Erythroblast (primary cell): Measurements from ENCODE around the gene TBC1D25.

Experiments
- GATA1 ChIP-seq: IDR thresholded peaks from 2 replicates; pipeline ENCODE4 v1.6.1; 2011; ENCODE audit warnings: low read depth, mild to moderate bottlenecking, control low read depth, low read length, moderate library complexity
- POLR2A ChIP-seq: IDR thresholded peaks from 2 replicates; pipeline ENCODE4 v1.6.1; 2011; ENCODE audit warnings: mild to moderate bottlenecking, low read length

- TF ChIP-seq POLR2A: no peak
- no peak for TF ChIP-seq GATA1
Observed at GRCh38 chrX:48590203-48591103, 50.9 kb downstream of the TBC1D25 start.
